B cell (primary cell): Measurements from ENCODE around the gene AURKAIP1. TPM values are rescaled to one million over a fixed set of nuclear protein-coding genes. Genes with fewer than 3 reads are reported as not detected.
A peak's percentile ranks its signal among the peaks of the same experiment; 100 is the strongest.

Experiments used
- ATAC-seq: fragments of 200-7000 bp; cut with Tn5 transposase; one replicate; pipeline ENCODE4 v1.10.0; 2021; ENCODE audit warnings: low read depth, mild to moderate bottlenecking, moderate number of reproducible peaks, moderate library complexity
- CTCF ChIA-PET: fragments of 350-600 bp; sonication (Branson Sonifier 250); formaldehyde crosslinking; loops from one replicate; lab custom pipeline; 2021; ENCODE audit warnings: antibody characterized with exemption, inconsistent platforms; lab: Charles Lee
- POLR2A ChIA-PET: fragments of 350-600 bp; sonication (Branson Sonifier 250); formaldehyde crosslinking; loops from one replicate; lab custom pipeline; 2021; ENCODE audit warnings: antibody characterized with exemption; lab: Charles Lee
- DNase-seq: peaks from one replicate; pipeline ENCODE4 v3.0.0; 2013
- H2AFZ ChIP-seq: 2 replicates; pipeline ENCODE4 v1.6.1; 2012; ENCODE audit warnings: mild to moderate bottlenecking, low read depth, low read length; ENCODE audit not compliant: insufficient read depth, poor library complexity, severe bottlenecking
- H3K27ac ChIP-seq, 2 donors: 1 replicate in 1 of 2; 2 replicates in 1 of 2; pipeline ENCODE4 v1.5.1; 2012 to 2013; ENCODE audit warnings: low read length in 2 of 2, mild to moderate bottlenecking in 2 of 2, moderate library complexity in 1 of 2
- H3K27me3 ChIP-seq, 4 experiments: fragments of 200-600 bp in 1 of 4; sonication (generic) in 1 of 4; replicated peaks in 1 of 4; 1 replicate in 2 of 4; 2 replicates in 2 of 4; pipeline versions ENCODE4 v1.6.1 to v1.7.0; 2013 to 2016; ENCODE audit warnings: low read length in 3 of 4, mild to moderate bottlenecking in 2 of 4, mixed read lengths in 1 of 4, moderate library complexity in 1 of 4; ENCODE audit not compliant: insufficient read depth in 4 of 4, control insufficient read depth in 3 of 4; ENCODE audit errors: control extremely low read depth in 1 of 4
- H3K36me3 ChIP-seq, 2 experiments: replicated peaks in 1 of 2; 1 replicate in 1 of 2; 2 replicates in 1 of 2; pipeline versions ENCODE4 v1.6.1 to v1.7.1; 2013; ENCODE audit warnings: low read length in 1 of 2; ENCODE audit not compliant: insufficient read depth in 2 of 2, control insufficient read depth in 1 of 2; ENCODE audit errors: control extremely low read depth in 1 of 2, extremely low read depth in 1 of 2
- H3K4me1 ChIP-seq, 2 donors: fragments of 200-600 bp in 1 of 2; sonication (generic) in 1 of 2; 1 replicate in 1 of 2; 2 replicates in 1 of 2; pipeline versions ENCODE4 v1.5.1 to v1.6.1; 2013 to 2017; ENCODE audit warnings: low read length in 2 of 2; ENCODE audit not compliant: control insufficient read depth in 2 of 2, insufficient read depth in 2 of 2
- H3K4me2 ChIP-seq: replicated peaks from 2 replicates; pipeline ENCODE3; 2012; ENCODE audit warnings: mild to moderate bottlenecking, low read depth, low read length; ENCODE audit not compliant: poor library complexity, severe bottlenecking
- H3K4me3 ChIP-seq, 5 experiments: fragments of 200-600 bp in 1 of 5; sonication (generic) in 1 of 5; 1 replicate in 3 of 5; 2 replicates in 2 of 5; pipeline versions ENCODE4 v1.5.1 to v1.7.0; 2011 to 2016; ENCODE audit warnings: low read length in 4 of 5, mild to moderate bottlenecking in 4 of 5, low read depth in 2 of 5, control low read depth in 1 of 5, moderate library complexity in 1 of 5; ENCODE audit not compliant: insufficient read depth in 1 of 5; ENCODE audit errors: control extremely low read depth in 1 of 5, extremely low read depth in 1 of 5
- H3K79me2 ChIP-seq: fragments of 200-600 bp; sonication (generic); one replicate; pipeline ENCODE4 v1.6.0; 2016; ENCODE audit warnings: low read length; ENCODE audit not compliant: control insufficient read depth, insufficient read depth
- H3K9ac ChIP-seq: fragments of 200-600 bp; sonication (generic); 2 replicates; pipeline ENCODE4 v1.6.1; 2017; ENCODE audit warnings: mild to moderate bottlenecking, low read length, moderate library complexity
- H3K9me3 ChIP-seq, 3 donors: one replicate each; pipeline versions ENCODE4 v1.6.1 to v1.7.1; 2013; ENCODE audit warnings: low read length in 2 of 3; ENCODE audit not compliant: control insufficient read depth in 2 of 3, insufficient read depth in 1 of 3; ENCODE audit errors: control extremely low read depth in 1 of 3
- H4K20me1 ChIP-seq: 2 replicates; pipeline ENCODE4 v1.6.0; 2012; ENCODE audit warnings: mild to moderate bottlenecking, low read length; ENCODE audit not compliant: insufficient read depth, control insufficient read depth, poor library complexity, severe bottlenecking
- H3K27ac Mint-ChIP-seq: one replicate; pipeline ENCODE4 v1.8.0; 2021; ENCODE audit warnings: mixed read lengths
- H3K27me3 Mint-ChIP-seq: one replicate; pipeline ENCODE4 v1.8.0; 2021; ENCODE audit warnings: mixed read lengths
- H3K4me1 Mint-ChIP-seq: one replicate; pipeline ENCODE4 v1.8.0; 2021; ENCODE audit warnings: mixed read lengths
- H3K4me3 Mint-ChIP-seq: one replicate; pipeline ENCODE4 v1.8.0; 2021; ENCODE audit warnings: mixed read lengths
- H3K9me3 Mint-ChIP-seq: one replicate; pipeline ENCODE4 v1.8.0; 2022; ENCODE audit warnings: mixed read lengths; ENCODE audit not compliant: insufficient read depth
- CTCF ChIP-seq: fragments of 200-600 bp; IDR thresholded peaks from one replicate; pipeline ENCODE4 v1.8.0; 2022; ENCODE audit warnings: antibody characterized with exemption, mild to moderate bottlenecking
- EZH2 ChIP-seq: IDR thresholded peaks from 2 replicates; pipeline ENCODE4 v1.6.1; 2012; ENCODE audit warnings: borderline replicate concordance, low read depth, mild to moderate bottlenecking, moderate library complexity, low read length; ENCODE audit not compliant: insufficient read depth, poor library complexity, severe bottlenecking
- whole genome bisulfite sequencing: methylation state at CpG from one replicate; pipeline ENCODE4 v1.1.5; 2013; ENCODE audit warnings: missing lambda C conversion rate; ENCODE audit not compliant: insufficient coverage; 5-methylcytosine and 5-hydroxymethylcytosine counted together
- intact Hi-C: fragments of 100-400 bp; cut with micrococcal nuclease; formaldehyde crosslinking; loops from one replicate; pipeline ENCODE4 v1.10.0; 2022
- polyA plus RNA-seq: library from polyadenylated mRNA; depleted of rRNA; stranded (reverse); fragments of >200 nt; gene quantifications from 2 replicates; pipeline ENCODE4 v1.2.3, GENCODE V29; 2012
- total RNA-seq, 2 donors: library from RNA; stranded (reverse); fragments of 120-200 nt in 1 of 2; gene quantifications; 1 replicate in 1 of 2; 2 replicates in 1 of 2; pipeline versions ENCODE4 v1.2.3 to v1.2.4, GENCODE V29; 2013 to 2022

The AURKAIP1 gene
- total and polyA plus RNA-seq, 2 donors (not counting 1 experiment from before 2014, with no cell fraction given), result 61.1 to 61.7 TPM

DNA sequence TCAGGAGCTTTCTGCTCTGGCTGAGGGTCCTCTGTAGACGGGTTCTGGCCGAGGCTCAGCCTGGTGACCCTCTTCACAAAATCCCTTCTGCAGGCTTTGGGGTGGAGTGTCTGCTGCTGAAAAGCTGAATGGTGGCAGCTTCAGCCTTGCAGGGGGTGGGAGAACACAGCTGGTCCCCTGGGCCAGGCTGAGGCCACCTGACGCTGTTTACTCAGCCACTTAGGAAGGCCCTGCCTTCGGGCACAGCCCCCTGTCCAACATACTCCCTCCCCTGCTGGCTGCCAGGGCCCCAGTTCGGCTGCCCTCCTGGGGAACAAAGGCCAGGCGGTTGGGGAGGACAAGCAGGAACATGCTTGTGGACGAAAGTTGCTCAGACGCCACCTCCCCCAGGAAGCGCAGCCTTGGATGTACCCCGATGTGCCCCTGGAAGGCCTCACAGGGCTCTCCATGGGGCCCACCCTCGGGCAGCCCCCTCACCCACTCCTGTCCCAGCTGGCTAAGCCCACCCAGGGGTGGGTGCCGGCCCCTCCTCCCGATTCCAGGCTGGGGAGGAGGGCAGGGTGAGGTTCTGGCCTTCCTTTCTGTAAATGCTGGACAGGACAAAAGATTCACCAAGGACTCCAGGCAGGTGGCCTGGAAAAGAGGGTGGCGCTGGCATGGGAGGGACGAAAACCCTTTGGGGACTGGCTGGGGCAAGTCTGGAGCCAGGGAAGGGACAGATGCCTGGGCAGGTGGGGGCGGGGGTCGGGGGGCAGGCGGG is 46.3 kb upstream of the AURKAIP1 start, which contains the start of gene ANKRD65:
TSS of gene ANKRD65 (minus strand) at position 130 of the 760 bp plus-strand sequence. CDS start 271 bp downstream, outside the sequence.
- ChIA-PET CTCF (no interaction called here), POLR2A (no interaction called here)
- H3K36me3 ChIP-seq, result no peaks in the 10 kb centered on the region
- Mint-ChIP-seq H3K4me1 (peaks cover 5% of the 10 kb centered on the region), H3K9me3 (no peaks in the 10 kb centered on the region), H3K27me3 (peaks cover 21% of the 10 kb centered on the region), H3K27ac (no peak within 1 kb of the TSS), H3K4me3 (no peak within 1 kb of the TSS)
- intact Hi-C loops, result no loop called here
- H3K79me2 ChIP-seq, result no peaks in the 10 kb centered on the region
- no peak for ATAC-seq
- H3K4me3 ChIP-seq, result no peak within 1 kb of the TSS
- 84% methylated on average over 16 of the region's 18 CpGs for WGBS
- H3K9me3 ChIP-seq, result peaks cover 0 to 5% (median 0%) of the 10 kb centered on the region in 3 donors
- H3K9ac ChIP-seq, result no peak within 1 kb of the TSS
- H3K27ac ChIP-seq, result no peak within 1 kb of the TSS
- H3K4me2 ChIP-seq, result peak within 1 kb of the TSS; percentile 33
- no peak for DNase-seq
- H2AFZ ChIP-seq, result no peak within 1 kb of the TSS
- H3K4me1 ChIP-seq, result no peaks in the 10 kb centered on the region
- peaks cover 0 to 30% (median 6%) of the 10 kb centered on the region in 4 experiments for H3K27me3 ChIP-seq
- TF ChIP-seq EZH2 (no peak), CTCF (no peak)
- no peaks in the 10 kb centered on the region for H4K20me1 ChIP-seq

DNA sequence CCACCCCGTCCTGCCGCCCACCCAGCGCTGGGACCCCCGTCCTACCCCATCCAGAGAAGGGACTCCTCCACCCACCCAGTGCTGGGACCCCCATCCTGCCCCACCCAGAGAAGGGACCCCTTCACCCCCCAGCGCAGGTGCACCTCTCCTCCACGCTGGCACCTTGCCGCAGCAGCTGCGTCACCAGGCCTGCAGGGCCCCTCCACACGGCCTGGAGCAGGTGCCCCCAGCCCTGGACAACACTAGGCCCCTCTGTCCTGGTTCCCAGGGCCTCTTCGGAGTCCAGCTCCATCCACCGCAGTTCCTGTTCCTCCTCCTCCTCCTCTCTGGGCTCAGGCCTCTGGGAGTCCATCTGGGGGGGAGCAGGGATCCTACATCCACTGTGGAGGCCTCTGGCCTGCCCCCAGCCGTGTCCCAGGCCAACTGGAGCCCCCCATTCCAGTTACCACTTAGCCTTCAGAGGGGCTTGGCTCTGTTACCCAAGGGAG is 45.7 kb upstream of the AURKAIP1 start:
- H3K4me1 Mint-ChIP-seq, result peaks cover 5% of the 10 kb centered on the region
- H3K9me3 Mint-ChIP-seq, result no peaks in the 10 kb centered on the region
- Histone ChIP-seq H4K20me1 (no peaks in the 10 kb centered on the region), H3K36me3 (no peaks in the 10 kb centered on the region), H3K4me3 (no peak overlapping the region), H3K4me2 (peak overlapping the region; percentile 33), H3K27me3 (peaks cover 0 to 28% (median 6%) of the 10 kb centered on the region in 4 experiments), H3K27ac (no peak overlapping the region), H3K79me2 (no peaks in the 10 kb centered on the region), H2AFZ (no peak overlapping the region), H3K4me1 (no peaks in the 10 kb centered on the region), H3K9ac (no peak overlapping the region), H3K9me3 (peaks cover 0 to 5% (median 0%) of the 10 kb centered on the region in 3 donors)
- ChIA-PET CTCF (no interaction called here), POLR2A (no interaction called here)
- no peak overlapping the region for H3K4me3 Mint-ChIP-seq
- no peak for DNase-seq
- no peak for TF ChIP-seq EZH2
- no peak for TF ChIP-seq CTCF
- intact Hi-C loops, result no loop called here
- H3K27me3 Mint-ChIP-seq, result peaks cover 19% of the 10 kb centered on the region
- no peak for ATAC-seq
- H3K27ac Mint-ChIP-seq, result no peak overlapping the region
- 84% methylated on average over 8 of the region's 12 CpGs for WGBS
